Mucosa of stomach (tissue), 1 donor: ENCODE data around the gene SULT2A1.
"Not testable (repeated sequence)": the region's sequence is repeated elsewhere in the genome, so short reads cannot be mapped to it uniquely, and the experiment has no call there.

Experiments
- H3K27me3 ChIP-seq: one replicate; pipeline ENCODE4 v1.7.0; 2013; ENCODE audit warnings: mild to moderate bottlenecking, low read length; ENCODE audit not compliant: control insufficient read depth, insufficient read depth
- H3K36me3 ChIP-seq: one replicate; pipeline ENCODE4 v1.7.0; 2013; ENCODE audit warnings: low read length; ENCODE audit not compliant: control insufficient read depth, insufficient read depth
- H3K4me1 ChIP-seq: one replicate; pipeline ENCODE4 v1.7.0; 2013; ENCODE audit warnings: mild to moderate bottlenecking, low read length; ENCODE audit not compliant: control insufficient read depth, insufficient read depth
- H3K4me3 ChIP-seq: one replicate; pipeline ENCODE4 v1.7.0; 2013; ENCODE audit warnings: low read length
- H3K9ac ChIP-seq: one replicate; pipeline ENCODE4 v1.7.0; 2013; ENCODE audit warnings: mild to moderate bottlenecking, low read length, moderate library complexity
- H3K9me3 ChIP-seq: one replicate; pipeline ENCODE4 v1.7.0; 2013; ENCODE audit warnings: mild to moderate bottlenecking, low read length, moderate library complexity; ENCODE audit not compliant: control insufficient read depth
- donor health status: Pancreatic carcinoma.

The SULT2A1 gene

DNA sequence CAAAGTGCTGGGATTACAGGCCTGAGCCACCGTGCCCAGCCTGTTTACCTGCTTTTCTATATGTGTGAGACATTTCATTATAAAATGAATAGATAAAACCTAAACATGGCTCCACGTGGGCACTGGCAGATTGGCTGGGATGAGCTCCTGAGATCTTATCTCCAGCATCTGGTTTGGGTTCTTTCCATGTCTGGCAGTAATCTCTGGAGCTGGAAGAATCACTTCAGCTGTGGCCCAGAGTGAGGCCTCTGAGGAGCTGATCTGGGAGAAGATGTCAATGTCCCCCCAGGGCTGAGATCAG is 5.5 kb upstream of the SULT2A1 start:
- Histone ChIP-seq H3K4me1 (no peaks in the 10 kb centered on the region), H3K36me3 (no peaks in the 10 kb centered on the region), H3K27me3 (no peaks in the 10 kb centered on the region), H3K4me3 (no peak overlapping the region), H3K9ac (no peak overlapping the region), H3K9me3 (no peaks in the 10 kb centered on the region)

DNA sequence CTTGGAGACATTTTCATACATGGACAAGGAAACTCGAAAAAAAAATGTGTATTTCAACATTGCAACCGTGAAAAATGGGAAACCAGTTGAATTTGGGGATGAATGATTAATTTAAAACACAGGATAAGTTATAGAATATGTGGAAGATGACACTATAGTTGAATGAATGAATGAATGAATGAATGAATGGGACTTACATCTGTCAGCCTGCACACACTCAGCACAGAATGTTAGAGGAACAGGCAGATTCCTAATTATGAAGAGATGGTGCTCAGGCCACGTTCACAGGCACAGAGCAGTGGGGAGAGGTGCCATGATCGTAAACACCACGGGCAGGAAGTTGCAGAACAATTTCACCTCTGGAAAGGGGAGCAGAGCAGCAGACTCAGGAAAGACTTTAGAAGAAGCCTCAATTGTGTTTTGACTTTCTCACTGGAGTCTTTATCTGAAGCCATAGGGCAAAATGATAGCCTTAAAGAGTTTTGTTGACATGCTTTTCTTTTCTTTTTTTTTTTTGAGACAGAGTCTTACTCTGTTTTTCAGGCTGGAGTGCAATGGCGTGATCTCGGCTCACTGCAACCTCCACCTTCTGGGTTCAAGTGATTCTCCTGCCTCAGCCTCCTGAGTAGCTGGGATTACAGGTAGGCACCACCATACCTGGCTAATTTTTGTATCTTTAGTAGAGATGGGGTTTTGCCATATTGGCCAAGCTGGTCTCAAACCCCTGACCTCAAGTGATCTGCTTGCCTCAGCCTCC is 4.9 kb upstream of the SULT2A1 start:
- Histone ChIP-seq H3K9me3 (no peaks in the 10 kb centered on the region), H3K27me3 (no peaks in the 10 kb centered on the region), H3K4me3 (no peak overlapping the region)

DNA sequence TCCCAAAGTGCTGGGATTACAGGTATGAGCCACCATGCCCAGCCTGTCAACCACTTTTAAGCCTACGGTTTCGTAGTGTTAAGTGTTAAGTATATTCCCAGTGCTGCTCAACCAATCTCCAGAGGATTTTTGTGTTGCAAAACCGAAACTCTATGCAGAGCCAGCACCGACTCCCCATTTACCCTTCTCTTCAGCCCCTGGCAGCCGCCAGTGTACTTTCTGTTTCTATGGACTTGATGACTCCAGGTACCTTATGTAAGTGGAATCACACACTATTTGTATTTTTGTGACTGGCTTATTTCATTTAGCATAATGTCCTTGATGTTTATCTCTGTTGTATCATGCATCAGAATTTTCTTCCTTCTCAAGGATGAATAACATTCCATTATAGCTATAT is 1.1 kb downstream of the SULT2A1 start:
- H3K27me3 ChIP-seq: no peaks in the 10 kb centered on the region
- no peak overlapping the region for H3K4me3 ChIP-seq
- no peaks in the 10 kb centered on the region for H3K36me3 ChIP-seq
- no peak overlapping the region for H3K9ac ChIP-seq
- no peaks in the 10 kb centered on the region for H3K9me3 ChIP-seq
- H3K4me1 ChIP-seq: no peaks in the 10 kb centered on the region

More for the DNA sequence above, 4.9 kb upstream of the SULT2A1 start:
- Histone ChIP-seq H3K9ac (no peak overlapping the region), H3K36me3 (no peaks in the 10 kb centered on the region), H3K4me1 (no peaks in the 10 kb centered on the region)

- H3K9me3 ChIP-seq: no peaks in the 10 kb centered on the region
- H3K27me3 ChIP-seq: no peaks in the 10 kb centered on the region
- H3K9ac ChIP-seq: no peak overlapping the region
- H3K36me3 ChIP-seq: no peaks in the 10 kb centered on the region
- H3K4me1 ChIP-seq: no peaks in the 10 kb centered on the region
- no peak overlapping the region for H3K4me3 ChIP-seq
These were observed 3.2 kb downstream of the SULT2A1 start for GRCh38 chr19:47882890-47883289.

DNA sequence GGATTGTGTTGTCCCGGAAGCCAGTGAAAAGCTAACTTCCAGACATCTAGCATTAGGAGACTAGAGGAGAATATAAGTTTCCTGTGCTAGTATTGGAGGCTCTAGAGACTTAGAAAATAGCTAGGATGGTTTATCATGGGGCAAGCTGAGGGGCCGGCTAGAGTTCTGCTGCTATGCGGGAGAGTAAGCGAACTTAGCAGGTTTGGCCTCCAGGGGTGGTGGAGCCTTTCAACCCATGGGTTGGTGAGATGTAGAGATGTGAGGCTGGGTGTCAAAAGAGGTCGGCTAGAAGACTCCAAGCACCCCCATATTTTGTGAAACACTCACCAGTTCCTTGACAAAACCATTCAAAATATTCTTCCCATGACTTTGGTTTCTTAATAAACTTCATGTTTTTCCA is 4.4 kb downstream of the SULT2A1 start:
- H3K9me3 ChIP-seq: no peaks in the 10 kb centered on the region
- H3K4me3 ChIP-seq: no peak overlapping the region
- H3K36me3 ChIP-seq: no peaks in the 10 kb centered on the region
- no peaks in the 10 kb centered on the region for H3K4me1 ChIP-seq
- H3K9ac ChIP-seq: no peak overlapping the region
- no peaks in the 10 kb centered on the region for H3K27me3 ChIP-seq

GRCh38 chr19:47879385-47879784 is 6.7 kb downstream of the SULT2A1 start:
- not testable (repeated sequence) for H3K36me3 ChIP-seq, H3K9ac ChIP-seq, H3K9me3 ChIP-seq, H3K4me1 ChIP-seq, H3K4me3 ChIP-seq, H3K27me3 ChIP-seq

- H3K4me1 ChIP-seq: no peaks in the 10 kb centered on the region
- H3K9ac ChIP-seq: no peak overlapping the region
- no peaks in the 10 kb centered on the region for H3K36me3 ChIP-seq
- no peaks in the 10 kb centered on the region for H3K9me3 ChIP-seq
- H3K4me3 ChIP-seq: no peak overlapping the region
- H3K27me3 ChIP-seq: no peaks in the 10 kb centered on the region
These were observed 7.2 kb downstream of the SULT2A1 start for GRCh38 chr19:47878906-47879305.

DNA sequence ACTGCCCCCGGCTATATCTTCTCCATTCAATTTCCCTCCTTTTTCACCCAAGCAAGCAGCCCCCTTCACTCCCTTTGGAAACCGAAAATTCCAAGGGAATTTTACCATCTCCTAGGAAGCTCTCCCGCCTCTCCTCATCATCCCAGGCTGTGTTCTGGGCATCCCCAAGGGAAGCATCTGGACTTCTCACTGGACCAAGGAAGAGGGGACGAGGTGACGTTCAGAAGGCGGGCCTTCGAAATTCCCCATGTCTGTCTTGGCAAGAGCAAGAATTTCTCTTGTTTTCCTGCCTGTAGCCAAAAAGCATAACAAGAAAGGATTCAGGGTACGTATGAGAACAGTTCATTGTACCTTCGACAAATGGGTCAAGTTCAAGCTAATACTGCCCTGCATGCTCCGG is 20.9 kb downstream of the SULT2A1 start:
- Histone ChIP-seq H3K36me3 (no peaks in the 10 kb centered on the region), H3K9me3 (no peaks in the 10 kb centered on the region), H3K4me3 (no peak overlapping the region), H3K27me3 (peaks cover 5% of the 10 kb centered on the region), H3K4me1 (no peaks in the 10 kb centered on the region), H3K9ac (no peak overlapping the region)

DNA sequence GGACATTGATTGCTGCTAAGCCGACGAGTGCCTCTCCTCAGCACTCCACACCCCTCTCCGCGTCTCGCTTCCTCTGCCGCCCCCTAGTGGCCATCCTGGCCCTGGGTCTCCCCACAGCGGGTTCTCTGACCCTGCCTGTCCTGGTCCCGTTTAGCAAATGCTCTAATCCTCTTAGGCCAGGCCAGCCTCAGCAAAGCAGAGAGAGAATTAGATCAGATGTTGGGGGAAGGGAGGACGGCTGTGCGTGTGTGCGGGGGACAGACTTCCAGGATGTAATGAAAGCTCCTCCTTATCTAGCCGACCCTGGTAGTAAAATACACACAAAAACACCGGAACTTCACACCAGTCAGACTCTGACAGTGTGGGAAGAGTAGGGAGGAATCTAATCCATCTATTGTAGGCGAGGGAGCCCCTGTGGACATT is 22.6 kb downstream of the SULT2A1 start:
- Histone ChIP-seq H3K9me3 (no peaks in the 10 kb centered on the region), H3K4me3 (no peak overlapping the region), H3K36me3 (no peaks in the 10 kb centered on the region), H3K4me1 (no peaks in the 10 kb centered on the region), H3K27me3 (peaks cover 6% of the 10 kb centered on the region), H3K9ac (no peak overlapping the region)

- H3K4me3 ChIP-seq: no peak overlapping the region
- no peaks in the 10 kb centered on the region for H3K36me3 ChIP-seq
- no peak overlapping the region for H3K9ac ChIP-seq
- H3K4me1 ChIP-seq: no peaks in the 10 kb centered on the region
- H3K9me3 ChIP-seq: no peaks in the 10 kb centered on the region
- peaks cover 9% of the 10 kb centered on the region for H3K27me3 ChIP-seq
These were observed 24.5 kb downstream of the SULT2A1 start for GRCh38 chr19:47861630-47862029.

DNA sequence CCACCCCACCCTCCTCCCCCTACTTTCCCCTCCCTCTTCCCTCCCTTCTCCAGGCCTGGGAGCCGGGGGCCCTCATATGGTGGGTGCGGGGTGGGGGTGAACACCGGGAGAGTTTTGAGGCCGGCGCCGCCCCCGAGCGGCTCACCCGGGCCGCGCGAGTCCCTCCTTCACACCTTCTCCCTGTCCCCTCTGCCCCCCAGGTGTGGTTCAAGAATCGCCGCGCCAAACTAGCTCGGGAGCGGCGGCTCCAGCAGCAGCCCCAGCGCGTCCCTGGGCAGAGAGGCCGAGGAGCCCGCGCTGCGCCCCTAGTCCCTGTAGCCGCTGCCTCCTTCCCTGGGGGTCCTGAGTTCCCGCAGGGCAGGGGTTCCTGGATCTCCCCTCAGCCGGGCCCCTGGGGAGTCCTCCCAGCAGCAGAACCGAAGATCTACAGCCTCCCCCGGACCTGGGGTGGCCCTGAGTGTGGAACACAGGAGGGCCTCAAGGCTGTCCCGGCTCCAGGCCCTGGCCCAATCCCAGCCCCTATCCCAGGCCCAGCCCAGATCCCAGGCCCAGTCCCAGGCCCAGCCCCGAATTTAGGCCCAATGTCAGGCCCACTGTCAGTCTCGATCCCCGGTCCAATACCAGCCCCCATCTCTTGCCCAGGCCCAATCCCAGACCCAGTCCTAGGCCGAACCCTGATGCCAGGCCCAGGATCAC is 25.4 kb downstream of the SULT2A1 start:
- Histone ChIP-seq H3K27me3 (peaks cover 9% of the 10 kb centered on the region), H3K36me3 (no peaks in the 10 kb centered on the region), H3K4me1 (no peaks in the 10 kb centered on the region), H3K9me3 (no peaks in the 10 kb centered on the region), H3K9ac (no peak overlapping the region), H3K4me3 (no peak overlapping the region)

GRCh38 chr19:47859838-47860237 is 26.3 kb downstream of the SULT2A1 start:
- not testable (repeated sequence) for H3K27me3 ChIP-seq, H3K4me3 ChIP-seq, H3K4me1 ChIP-seq

More at GRCh38 chr19:47859838-47860237, 26.3 kb downstream of the SULT2A1 start:
- H3K36me3 ChIP-seq, H3K9ac ChIP-seq, H3K9me3 ChIP-seq: not testable (repeated sequence)
